Fibroblast of lung (primary cell): Measurements from ENCODE around the gene ICOSLG.
"Not testable (repeated sequence)": the region's sequence is repeated elsewhere in the genome, so short reads cannot be mapped to it uniquely, and the experiment has no call there.

ENCODE experiments used
- CTCF ChIP-seq, 2 donors: IDR thresholded peaks in 1 of 2; conservative IDR thresholded peaks in 1 of 2; 1 replicate in 1 of 2; 2 replicates in 1 of 2; pipeline ENCODE4 v1.5.1; 2011 to 2012; ENCODE audit warnings: low read length in 2 of 2, control low read depth in 1 of 2, inconsistent platforms in 1 of 2, low read depth in 1 of 2, mild to moderate bottlenecking in 1 of 2
- EZH2 ChIP-seq: IDR thresholded peaks from 2 replicates; pipeline ENCODE4 v1.5.1; 2012; ENCODE audit warnings: low read length, control low read depth, mild to moderate bottlenecking; ENCODE audit errors: missing control alignments

- not testable (repeated sequence) for TF ChIP-seq CTCF (conservative IDR thresholded peaks at IDR 0.05 in 1 of 2, IDR thresholded peaks at IDR 0.05 in 1 of 2; ENCODE audit: low read depth in 1 of 2, low read length in 2 of 2); EZH2
These were observed 47.6 kb downstream of the ICOSLG start for GRCh38 chr21:44193108-44193507.
